K562 (cell line): Measurements from ENCODE around the gene PGGHG. TPM values are rescaled to one million over a fixed set of nuclear protein-coding genes. Genes with fewer than 3 reads are reported as not detected.

Source experiments
- BCOR ChIP-seq: fragments of 450-650 bp; IDR thresholded peaks from 2 replicates; pipeline ENCODE4 v1.6.1; 2016
- CHD2 ChIP-seq: IDR thresholded peaks from 2 replicates; pipeline ENCODE4 v1.6.1; 2011; ENCODE audit warnings: low read depth, low read length
- DLX4 ChIP-seq: fragments of 250-450 bp; sonication (Bioruptor Pico); IDR thresholded peaks from 2 replicates; pipeline ENCODE4 v1.6.1; 2021; ENCODE audit warnings: mild to moderate bottlenecking
- ELF1 ChIP-seq: fragments of 200-800 bp; sonication (Bioruptor generic); IDR thresholded peaks from 2 replicates; pipeline ENCODE4 v1.6.1; 2016; ENCODE audit warnings: missing genetic modification characterization, missing compliant biosample characterization
- FOXA1 ChIP-seq: fragments of 450-650 bp; IDR thresholded peaks from 2 replicates; pipeline ENCODE4 v1.6.1; 2016; ENCODE audit warnings: mild to moderate bottlenecking, borderline replicate concordance
- HMGXB4 ChIP-seq: sonication (generic); formaldehyde crosslinking; IDR thresholded peaks from 2 replicates; pipeline ENCODE4 v1.8.1; 2023; ENCODE audit warnings: mild to moderate bottlenecking, missing genetic modification reagents
- HSF4 ChIP-seq: fragments of 250-450 bp; sonication (Bioruptor Pico); IDR thresholded peaks from 2 replicates; pipeline ENCODE4 v2.1.2; 2022; ENCODE audit warnings: mild to moderate bottlenecking, moderate library complexity, borderline replicate concordance
- ILF3 ChIP-seq: fragments of 450-650 bp; IDR thresholded peaks from 2 replicates; pipeline ENCODE4 v1.6.1; 2018; ENCODE audit warnings: antibody characterized with exemption, mild to moderate bottlenecking, moderate library complexity, borderline replicate concordance
- KDM2B ChIP-seq: fragments of 250-450 bp; sonication (Bioruptor Pico); IDR thresholded peaks from 2 replicates; pipeline ENCODE4 v1.8.0; 2021; ENCODE audit warnings: mild to moderate bottlenecking, moderate library complexity
- KLF6 ChIP-seq: fragments of 250-450 bp; sonication (Bioruptor Pico); IDR thresholded peaks from 2 replicates; pipeline ENCODE4 v1.4.0; 2020; ENCODE audit warnings: mild to moderate bottlenecking, moderate library complexity, borderline replicate concordance
- MED1 ChIP-seq: sonication (generic); formaldehyde crosslinking; IDR thresholded peaks from 2 replicates; pipeline ENCODE4 v1.8.1; 2023; ENCODE audit warnings: missing genetic modification reagents, borderline replicate concordance
- MTF1 ChIP-seq: fragments of 250-450 bp; sonication (Bioruptor Pico); IDR thresholded peaks from 2 replicates; pipeline ENCODE4 v1.9.0; 2021; ENCODE audit warnings: moderate library complexity, mild to moderate bottlenecking, inconsistent platforms, borderline replicate concordance
- NR0B1 ChIP-seq: fragments of 450-650 bp; IDR thresholded peaks from one replicate; pipeline ENCODE4 v1.6.1; 2018; ENCODE audit warnings: mild to moderate bottlenecking, moderate library complexity; ENCODE audit not compliant: partially characterized antibody
- POLR2A ChIP-seq: fragments of 450-650 bp; conservative IDR thresholded peaks from 2 replicates; pipeline ENCODE4 v1.6.1; 2016
- POLR2AphosphoS2 ChIP-seq: IDR thresholded peaks from 2 replicates; pipeline ENCODE4 v1.6.1; 2012; ENCODE audit warnings: low read length, improper control_type of control experiment
- RBM14 ChIP-seq: fragments of 200-400 bp; formaldehyde crosslinking; IDR thresholded peaks from 2 replicates; pipeline ENCODE4 v1.6.1; 2018; ENCODE audit warnings: low read depth, mild to moderate bottlenecking, low read length, moderate library complexity, borderline replicate concordance; ENCODE audit not compliant: insufficient read depth
- RBM15 ChIP-seq: fragments of 200-400 bp; formaldehyde crosslinking; IDR thresholded peaks from 2 replicates; pipeline ENCODE4 v1.6.1; 2018; ENCODE audit warnings: mild to moderate bottlenecking, low read length, moderate library complexity; ENCODE audit not compliant: insufficient read depth
- SNAPC5 ChIP-seq: fragments of 250-450 bp; sonication (Bioruptor Pico); IDR thresholded peaks from 2 replicates; pipeline ENCODE4 v1.8.0; 2021; ENCODE audit warnings: moderate library complexity, mild to moderate bottlenecking, inconsistent platforms
- SNRNP70 ChIP-seq: fragments of 200-400 bp; formaldehyde crosslinking; optimal IDR thresholded peaks from 2 replicates; pipeline ENCODE3; 2017; ENCODE audit warnings: low read depth, low read length
- SRSF3 ChIP-seq: fragments of 200-400 bp; formaldehyde crosslinking; IDR thresholded peaks from 2 replicates; pipeline ENCODE4 v1.6.1; 2016; ENCODE audit warnings: mild to moderate bottlenecking, low read length, moderate library complexity; ENCODE audit not compliant: insufficient read depth
- SUPT5H ChIP-seq: fragments of 450-650 bp; IDR thresholded peaks from 2 replicates; pipeline ENCODE4 v1.6.1; 2016
- TARDBP ChIP-seq: fragments of 450-650 bp; IDR thresholded peaks from 2 replicates; pipeline ENCODE4 v1.6.1; 2016
- TEAD4 ChIP-seq, 2 experiments: sonication (generic) in 1 of 2; formaldehyde crosslinking in 1 of 2; IDR thresholded peaks; 2 replicates each; pipeline versions ENCODE4 v1.6.1 to v1.8.0; 2012 to 2022; ENCODE audit warnings: borderline replicate concordance in 1 of 2, inconsistent platforms in 1 of 2, low read length in 1 of 2, mild to moderate bottlenecking in 1 of 2, missing genetic modification reagents in 1 of 2
- ZNF140 ChIP-seq: fragments of 250-450 bp; sonication (Bioruptor Pico); IDR thresholded peaks from 2 replicates; pipeline ENCODE4 v1.8.0; 2021; ENCODE audit warnings: moderate library complexity, mild to moderate bottlenecking, inconsistent platforms
- ZNF24 ChIP-seq: fragments of 450-650 bp; IDR thresholded peaks from 2 replicates; pipeline ENCODE4 v1.6.1; 2016
- ZNF445 ChIP-seq: fragments of 250-450 bp; sonication (Bioruptor Pico); IDR thresholded peaks from 2 replicates; pipeline ENCODE4 v1.4.0; 2020; ENCODE audit warnings: low read depth, mild to moderate bottlenecking, moderate library complexity
- ZNF699 ChIP-seq: fragments of 250-450 bp; sonication (Bioruptor Pico); IDR thresholded peaks from 2 replicates; pipeline ENCODE4 v1.8.0; 2021; ENCODE audit warnings: mild to moderate bottlenecking, moderate library complexity; ENCODE audit not compliant: insufficient replicate concordance
- ZNF717 ChIP-seq: fragments of 250-450 bp; sonication (Bioruptor Pico); IDR thresholded peaks from 2 replicates; pipeline ENCODE4 v1.5.0; 2021
- ZNF778 ChIP-seq: fragments of 450-650 bp; formaldehyde crosslinking; IDR thresholded peaks from 2 replicates; pipeline ENCODE4 v1.4.0; 2020; ENCODE audit warnings: mild to moderate bottlenecking, moderate library complexity
- polyA plus RNA-seq, 8 experiments: library from polyadenylated mRNA; depleted of rRNA in 4 of 8; stranded (reverse) in 5 of 8; unstranded in 3 of 8; fragments of >200 nt; fragmentation: Nextera tagmentation in 2 of 8; fragmentation: Illumina TruSeq in 1 of 8; extraction: Ambion mirVana in 2 of 8; extraction: Trizol in 1 of 8; gene quantifications; 2 replicates each; pipeline versions ENCODE4 v1.2.1 to v1.2.3, GENCODE V29; 2011 to 2014; ENCODE audit warnings: inconsistent platforms in 1 of 8, missing spikeins in 1 of 8
- total RNA-seq, 7 experiments: library from RNA; depleted of rRNA in 6 of 7; stranded (reverse); fragments of >200 nt in 6 of 7; fragmentation: Illumina TruSeq in 2 of 7; extraction: Trizol in 2 of 7; gene quantifications; 2 replicates each; pipeline versions ENCODE4 v1.2.1 to v1.2.3, GENCODE V29; 2011 to 2021; ENCODE audit warnings: low replicate concordance in 1 of 7

PGGHG gene
- total and polyA plus RNA-seq, 9 of the 15 experiments (the other 6 are each of a cell fraction or from before 2014, with no cell fraction given), result 0.38 to 85.1 (median 18.1) TPM

- TF ChIP-seq HMGXB4 (CRISPR knock-in tag), result no peak
- no peak for TF ChIP-seq TARDBP
- TF ChIP-seq RBM15, result no peak
- TF ChIP-seq ZNF778, result no peak
- peak; percentile 62; the same call in 1 of the 2 replicates for TF ChIP-seq SUPT5H
- no peak for TF ChIP-seq KDM2B (CRISPR knock-in tag)
- TF ChIP-seq RBM14, result no peak
- no peak for TF ChIP-seq SNRNP70
- no peak for TF ChIP-seq HSF4 (CRISPR knock-in tag)
- no peak for TF ChIP-seq ZNF699
- TF ChIP-seq ZNF445 (CRISPR knock-in tag), result no peak
- no peak for TF ChIP-seq MTF1 (CRISPR knock-in tag)
- no peak for TF ChIP-seq ILF3
- no peak for TF ChIP-seq TEAD4 (IDR thresholded peaks at IDR 0.05; ENCODE audit: low read length)
- no peak for TF ChIP-seq TEAD4 (CRISPR knock-in tag; IDR thresholded peaks at IDR 0.05; ENCODE audit: borderline replicate concordance)
- peak; percentile 67 for TF ChIP-seq POLR2A
- TF ChIP-seq CHD2, result no peak
- TF ChIP-seq ZNF24, result no peak
- TF ChIP-seq MED1 (CRISPR knock-in tag), result 0 out of 2 replicates have a peak, but pooled peaks have one; percentile 88
- no peak for TF ChIP-seq SRSF3
- TF ChIP-seq ZNF717, result no peak
- no peak for TF ChIP-seq KLF6 (CRISPR knock-in tag)
- TF ChIP-seq ELF1 (tag), result no peak
- TF ChIP-seq POLR2AphosphoS2, result no peak
- no peak for TF ChIP-seq NR0B1
- no peak for TF ChIP-seq DLX4
- TF ChIP-seq SNAPC5, result no peak
- TF ChIP-seq FOXA1, result no peak
- no peak for TF ChIP-seq ZNF140 (CRISPR knock-in tag)
- 0 out of 2 replicates have a peak, but pooled peaks have one; percentile 10 for TF ChIP-seq BCOR
These were observed 977 bp upstream of the PGGHG start (continued) for GRCh38 chr11:287821-288477.
